Measurements from ENCODE around the gene NFATC4.

- TF ChIP-seq CTCF (IDR thresholded peaks at IDR 0.05) (no peak), NR2C2 (CRISPR knock-in tag; IDR thresholded peaks at IDR 0.05) (no peak), HMGXB4 (CRISPR knock-in tag; IDR thresholded peaks at IDR 0.05) (no peak), ZNF416 (CRISPR knock-in tag; IDR thresholded peaks at IDR 0.05) (no peak), TCF7 (CRISPR knock-in tag; IDR thresholded peaks at IDR 0.05; ENCODE audit: low read depth) (no peak), USF2 (CRISPR knock-in tag; IDR thresholded peaks at IDR 0.05) (no peak), ATF2 (CRISPR knock-in tag; IDR thresholded peaks at IDR 0.05; ENCODE audit: borderline replicate concordance, low read depth) (no peak), ZNF671 (CRISPR knock-in tag; IDR thresholded peaks at IDR 0.05) (no peak), RELA (CRISPR knock-in tag; IDR thresholded peaks at IDR 0.05; ENCODE audit: borderline replicate concordance) (no peak)
Measured at GRCh38 chr14:24416932-24417619, 49.1 kb downstream of the NFATC4 start.
